ENCODE measurements around the gene ING3. TPM values are rescaled to one million over a fixed set of nuclear protein-coding genes. Genes with fewer than 3 reads are reported as not detected.

Gene ING3
- total and polyA plus RNA-seq, 9 of the 15 experiments (the other 6 are each of a cell fraction or from before 2014, with no cell fraction given): 22.8 to 233 (median 50.4) TPM

GRCh38 chr7:120996988-120997345 lies 46.4 kb downstream of the ING3 start:
- FAIRE-seq: no peak
- TF ChIP-seq, protein P1, sequence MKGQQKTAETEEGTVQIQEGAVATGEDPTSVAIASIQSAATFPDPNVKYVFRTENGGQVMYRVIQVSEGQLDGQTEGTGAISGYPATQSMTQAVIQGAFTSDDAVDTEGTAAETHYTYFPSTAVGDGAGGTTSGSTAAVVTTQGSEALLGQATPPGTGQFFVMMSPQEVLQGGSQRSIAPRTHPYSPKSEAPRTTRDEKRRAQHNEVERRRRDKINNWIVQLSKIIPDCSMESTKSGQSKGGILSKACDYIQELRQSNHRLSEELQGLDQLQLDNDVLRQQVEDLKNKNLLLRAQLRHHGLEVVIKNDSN (CRISPR knock-in tag; IDR thresholded peaks at IDR 0.05): no peak
- TF ChIP-seq ZNF695 (CRISPR knock-in tag; IDR thresholded peaks at IDR 0.05): no peak
- TF ChIP-seq PHF20 (IDR thresholded peaks at IDR 0.05; ENCODE audit: partially characterized antibody): no peak
- peak; percentile 4; the same call in 1 of the 2 replicates for TF ChIP-seq ELF2 (CRISPR knock-in tag; IDR thresholded peaks at IDR 0.05)
- TF ChIP-seq RAD51 (IDR thresholded peaks at IDR 0.05; ENCODE audit: borderline replicate concordance, low read depth): no peak
- no peak for TF ChIP-seq HDAC3 (IDR thresholded peaks at IDR 0.05; ENCODE audit: borderline replicate concordance, partially characterized antibody)
- TF ChIP-seq PHF21A (IDR thresholded peaks at IDR 0.05; ENCODE audit: borderline replicate concordance, low read depth): no peak
- TF ChIP-seq BACH1 (tag; IDR thresholded peaks at IDR 0.05): 0 out of 2 replicates have a peak, but pooled peaks have one; percentile 40
- TF ChIP-seq, protein P2, sequence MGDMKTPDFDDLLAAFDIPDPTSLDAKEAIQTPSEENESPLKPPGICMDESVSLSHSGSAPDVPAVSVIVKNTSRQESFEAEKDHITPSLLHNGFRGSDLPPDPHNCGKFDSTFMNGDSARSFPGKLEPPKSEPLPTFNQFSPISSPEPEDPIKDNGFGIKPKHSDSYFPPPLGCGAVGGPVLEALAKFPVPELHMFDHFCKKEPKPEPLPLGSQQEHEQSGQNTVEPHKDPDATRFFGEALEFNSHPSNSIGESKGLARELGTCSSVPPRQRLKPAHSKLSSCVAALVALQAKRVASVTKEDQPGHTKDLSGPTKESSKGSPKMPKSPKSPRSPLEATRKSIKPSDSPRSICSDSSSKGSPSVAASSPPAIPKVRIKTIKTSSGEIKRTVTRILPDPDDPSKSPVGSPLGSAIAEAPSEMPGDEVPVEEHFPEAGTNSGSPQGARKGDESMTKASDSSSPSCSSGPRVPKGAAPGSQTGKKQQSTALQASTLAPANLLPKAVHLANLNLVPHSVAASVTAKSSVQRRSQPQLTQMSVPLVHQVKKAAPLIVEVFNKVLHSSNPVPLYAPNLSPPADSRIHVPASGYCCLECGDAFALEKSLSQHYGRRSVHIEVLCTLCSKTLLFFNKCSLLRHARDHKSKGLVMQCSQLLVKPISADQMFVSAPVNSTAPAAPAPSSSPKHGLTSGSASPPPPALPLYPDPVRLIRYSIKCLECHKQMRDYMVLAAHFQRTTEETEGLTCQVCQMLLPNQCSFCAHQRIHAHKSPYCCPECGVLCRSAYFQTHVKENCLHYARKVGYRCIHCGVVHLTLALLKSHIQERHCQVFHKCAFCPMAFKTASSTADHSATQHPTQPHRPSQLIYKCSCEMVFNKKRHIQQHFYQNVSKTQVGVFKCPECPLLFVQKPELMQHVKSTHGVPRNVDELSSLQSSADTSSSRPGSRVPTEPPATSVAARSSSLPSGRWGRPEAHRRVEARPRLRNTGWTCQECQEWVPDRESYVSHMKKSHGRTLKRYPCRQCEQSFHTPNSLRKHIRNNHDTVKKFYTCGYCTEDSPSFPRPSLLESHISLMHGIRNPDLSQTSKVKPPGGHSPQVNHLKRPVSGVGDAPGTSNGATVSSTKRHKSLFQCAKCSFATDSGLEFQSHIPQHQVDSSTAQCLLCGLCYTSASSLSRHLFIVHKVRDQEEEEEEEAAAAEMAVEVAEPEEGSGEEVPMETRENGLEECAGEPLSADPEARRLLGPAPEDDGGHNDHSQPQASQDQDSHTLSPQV (IDR thresholded peaks at IDR 0.05): 0 out of 2 replicates have a peak, but pooled peaks have one; percentile 8
- TF ChIP-seq ZNF263 (CRISPR knock-in tag; IDR thresholded peaks at IDR 0.05; ENCODE audit: borderline replicate concordance): no peak
- TF ChIP-seq CBFB (CRISPR knock-in tag; IDR thresholded peaks at IDR 0.05): no peak
- no peak for TF ChIP-seq NR4A1 (CRISPR knock-in tag; IDR thresholded peaks at IDR 0.05)
- no peak for TF ChIP-seq NR4A1 (tag; IDR thresholded peaks at IDR 0.05)
- TF ChIP-seq MAFG (tag; conservative IDR thresholded peaks at IDR 0.05): no peak
- no peak for TF ChIP-seq NFIC (IDR thresholded peaks at IDR 0.05)
- 0 out of 2 replicates have a peak, but pooled peaks have one; percentile 2 for TF ChIP-seq TCF3 (CRISPR knock-in tag; IDR thresholded peaks at IDR 0.05)
- TF ChIP-seq MBD2 (IDR thresholded peaks at IDR 0.05; ENCODE audit: borderline replicate concordance, low read depth): no peak

More at GRCh38 chr7:120996988-120997345, 46.4 kb downstream of the ING3 start:
- Histone ChIP-seq H3K4me3 (no peak overlapping the region; the same call in 1 of the 2 replicates), H3K9me3 (replicated peaks; ENCODE audit: control insufficient read depth, insufficient read depth, low read depth, low read length) (no peaks in the 10 kb centered on the region), H3K36me3 (ENCODE audit: control insufficient read depth, insufficient read depth, low read length) (peaks cover 94% of the 10 kb centered on the region), H3K27me3 (ENCODE audit: control insufficient read depth in 2 of 2, insufficient read depth in 2 of 2, low read length in 2 of 2) (no peaks in the 10 kb centered on the region), H3K9me1 (ENCODE audit: control insufficient read depth, insufficient read depth, low read length) (no peaks in the 10 kb centered on the region), H3K79me2 (ENCODE audit: control insufficient read depth, insufficient read depth, low read length) (peaks cover 100% of the 10 kb centered on the region), H4K20me1 (replicated peaks; ENCODE audit: control insufficient read depth, insufficient read depth, low read length) (no peaks in the 10 kb centered on the region), H2AFZ (ENCODE audit: low read depth, low read length) (no peak overlapping the region), H3K4me1 (replicated peaks in 1 of 2; ENCODE audit: control insufficient read depth in 2 of 2, insufficient read depth in 2 of 2, low read length in 2 of 2) (peaks cover 21 to 49% of the 10 kb centered on the region in 2 experiments), H3K9ac (ENCODE audit: insufficient read depth in 1 of 2, low read depth in 2 of 2, low read length in 2 of 2) (peak overlapping the region in 1 of 2 experiments; percentile 87; a peak in 1 of 4 replicates), H3K4me2 (ENCODE audit: insufficient read depth, low read length) (peak overlapping the region; percentile 89), H3K27ac (ENCODE audit: extremely low read depth, low read depth, low read length) (peak overlapping the region; percentile 30)
- ChIA-PET CTCF (ENCODE audit: low intra/inter-chr PET ratio) (no interaction called here), POLR2A (interaction anchor here (1.0 to 3.7 kb wide), 5 partner anchors 9 to 119 kb away, joined by 3 to 14 read pairs (median 4); partner anchors contain the start of gene CPED1)
- ATAC-seq (no peak), DNase-seq (ENCODE audit: extremely low read depth in 1 of 4, low spot score in 3 of 4) (no peak)
- intact Hi-C loops (cut with micrococcal nuclease) (no loop called here), in situ Hi-C loops (cut with MboI) (loop anchor here (5.0 kb wide), 1 partner anchor 80 kb away; no protein-coding TSS in a partner anchor)
- no TSS peak for BruUV-seq (replicated peaks)
